ENCODE measurements around the gene BRMS1L. TPM values are rescaled to one million over a fixed set of nuclear protein-coding genes. Genes with fewer than 3 reads are reported as not detected.

Gene BRMS1L
- total and polyA plus RNA-seq, 9 of the 15 experiments (the other 6 are each of a cell fraction or from before 2014, with no cell fraction given): 1.2 to 4.7 (median 3.3) TPM

DNA sequence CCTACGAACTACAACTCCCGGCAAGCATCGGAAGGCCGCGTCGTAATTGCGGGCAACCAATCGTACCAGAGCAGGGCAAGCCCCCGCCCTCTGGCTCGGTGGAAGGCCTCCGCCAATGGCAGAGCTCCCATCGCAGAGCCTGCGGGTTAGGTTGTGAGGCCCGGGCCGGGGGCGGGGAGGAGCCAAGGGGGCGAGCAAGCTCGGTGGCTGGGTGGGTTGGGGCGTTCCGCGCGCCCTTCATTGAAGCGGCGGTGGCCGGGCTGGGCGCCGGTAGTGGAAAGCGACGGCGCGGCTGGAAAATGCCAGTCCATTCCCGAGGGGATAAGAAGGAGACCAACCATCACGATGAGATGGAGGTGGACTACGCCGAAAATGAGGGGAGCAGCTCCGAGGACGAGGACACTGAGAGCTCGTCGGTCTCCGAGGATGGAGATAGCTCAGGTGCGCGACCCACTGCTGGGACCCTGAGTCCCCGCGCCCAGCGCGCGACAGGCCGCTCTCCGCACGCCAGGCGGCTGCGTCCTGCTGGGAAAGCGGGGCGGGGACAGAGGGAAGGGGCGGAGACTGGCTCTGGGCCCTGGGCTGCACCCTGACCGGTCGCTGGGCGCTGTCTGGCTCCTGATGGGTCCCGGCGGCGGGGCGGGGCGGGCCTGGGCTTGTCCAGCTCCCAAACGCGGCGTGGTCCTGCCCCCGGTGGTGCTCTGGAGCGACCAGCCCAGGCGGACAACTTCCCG, at the start of gene BRMS1L (continued):
- TF ChIP-seq, protein P1, sequence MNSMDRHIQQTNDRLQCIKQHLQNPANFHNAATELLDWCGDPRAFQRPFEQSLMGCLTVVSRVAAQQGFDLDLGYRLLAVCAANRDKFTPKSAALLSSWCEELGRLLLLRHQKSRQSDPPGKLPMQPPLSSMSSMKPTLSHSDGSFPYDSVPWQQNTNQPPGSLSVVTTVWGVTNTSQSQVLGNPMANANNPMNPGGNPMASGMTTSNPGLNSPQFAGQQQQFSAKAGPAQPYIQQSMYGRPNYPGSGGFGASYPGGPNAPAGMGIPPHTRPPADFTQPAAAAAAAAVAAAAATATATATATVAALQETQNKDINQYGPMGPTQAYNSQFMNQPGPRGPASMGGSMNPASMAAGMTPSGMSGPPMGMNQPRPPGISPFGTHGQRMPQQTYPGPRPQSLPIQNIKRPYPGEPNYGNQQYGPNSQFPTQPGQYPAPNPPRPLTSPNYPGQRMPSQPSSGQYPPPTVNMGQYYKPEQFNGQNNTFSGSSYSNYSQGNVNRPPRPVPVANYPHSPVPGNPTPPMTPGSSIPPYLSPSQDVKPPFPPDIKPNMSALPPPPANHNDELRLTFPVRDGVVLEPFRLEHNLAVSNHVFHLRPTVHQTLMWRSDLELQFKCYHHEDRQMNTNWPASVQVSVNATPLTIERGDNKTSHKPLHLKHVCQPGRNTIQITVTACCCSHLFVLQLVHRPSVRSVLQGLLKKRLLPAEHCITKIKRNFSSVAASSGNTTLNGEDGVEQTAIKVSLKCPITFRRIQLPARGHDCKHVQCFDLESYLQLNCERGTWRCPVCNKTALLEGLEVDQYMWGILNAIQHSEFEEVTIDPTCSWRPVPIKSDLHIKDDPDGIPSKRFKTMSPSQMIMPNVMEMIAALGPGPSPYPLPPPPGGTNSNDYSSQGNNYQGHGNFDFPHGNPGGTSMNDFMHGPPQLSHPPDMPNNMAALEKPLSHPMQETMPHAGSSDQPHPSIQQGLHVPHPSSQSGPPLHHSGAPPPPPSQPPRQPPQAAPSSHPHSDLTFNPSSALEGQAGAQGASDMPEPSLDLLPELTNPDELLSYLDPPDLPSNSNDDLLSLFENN (IDR thresholded peaks at IDR 0.05; ENCODE audit: low read depth in 2 of 2, low read length in 2 of 2): no peak
- TF ChIP-seq RNF2 (IDR thresholded peaks at IDR 0.05) (peak; percentile 54; the same call in 1 of the 2 replicates), CBX3 (IDR thresholded peaks at IDR 0.05; ENCODE audit: borderline replicate concordance in 1 of 2, low read length in 2 of 2) (no peak), RB1 (IDR thresholded peaks at IDR 0.05; ENCODE audit: low read depth) (peak; percentile 69), ZNF197 (CRISPR knock-in tag; IDR thresholded peaks at IDR 0.05; ENCODE audit: low read depth) (no peak), GABPA (tag; conservative IDR thresholded peaks at IDR 0.05; ENCODE audit: low read depth) (no peak)
- TF ChIP-seq, protein P2, sequence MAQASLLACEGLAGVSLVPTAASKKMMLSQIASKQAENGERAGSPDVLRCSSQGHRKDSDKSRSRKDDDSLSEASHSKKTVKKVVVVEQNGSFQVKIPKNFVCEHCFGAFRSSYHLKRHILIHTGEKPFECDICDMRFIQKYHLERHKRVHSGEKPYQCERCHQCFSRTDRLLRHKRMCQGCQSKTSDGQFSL (CRISPR knock-in tag; IDR thresholded peaks at IDR 0.05): no peak
- TF ChIP-seq, protein P2 (tag; IDR thresholded peaks at IDR 0.05): no peak
- TF ChIP-seq, protein P3, sequence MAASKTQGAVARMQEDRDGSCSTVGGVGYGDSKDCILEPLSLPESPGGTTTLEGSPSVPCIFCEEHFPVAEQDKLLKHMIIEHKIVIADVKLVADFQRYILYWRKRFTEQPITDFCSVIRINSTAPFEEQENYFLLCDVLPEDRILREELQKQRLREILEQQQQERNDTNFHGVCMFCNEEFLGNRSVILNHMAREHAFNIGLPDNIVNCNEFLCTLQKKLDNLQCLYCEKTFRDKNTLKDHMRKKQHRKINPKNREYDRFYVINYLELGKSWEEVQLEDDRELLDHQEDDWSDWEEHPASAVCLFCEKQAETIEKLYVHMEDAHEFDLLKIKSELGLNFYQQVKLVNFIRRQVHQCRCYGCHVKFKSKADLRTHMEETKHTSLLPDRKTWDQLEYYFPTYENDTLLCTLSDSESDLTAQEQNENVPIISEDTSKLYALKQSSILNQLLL (CRISPR knock-in tag; IDR thresholded peaks at IDR 0.05; ENCODE audit: borderline replicate concordance): no peak
- TF ChIP-seq, protein P4, sequence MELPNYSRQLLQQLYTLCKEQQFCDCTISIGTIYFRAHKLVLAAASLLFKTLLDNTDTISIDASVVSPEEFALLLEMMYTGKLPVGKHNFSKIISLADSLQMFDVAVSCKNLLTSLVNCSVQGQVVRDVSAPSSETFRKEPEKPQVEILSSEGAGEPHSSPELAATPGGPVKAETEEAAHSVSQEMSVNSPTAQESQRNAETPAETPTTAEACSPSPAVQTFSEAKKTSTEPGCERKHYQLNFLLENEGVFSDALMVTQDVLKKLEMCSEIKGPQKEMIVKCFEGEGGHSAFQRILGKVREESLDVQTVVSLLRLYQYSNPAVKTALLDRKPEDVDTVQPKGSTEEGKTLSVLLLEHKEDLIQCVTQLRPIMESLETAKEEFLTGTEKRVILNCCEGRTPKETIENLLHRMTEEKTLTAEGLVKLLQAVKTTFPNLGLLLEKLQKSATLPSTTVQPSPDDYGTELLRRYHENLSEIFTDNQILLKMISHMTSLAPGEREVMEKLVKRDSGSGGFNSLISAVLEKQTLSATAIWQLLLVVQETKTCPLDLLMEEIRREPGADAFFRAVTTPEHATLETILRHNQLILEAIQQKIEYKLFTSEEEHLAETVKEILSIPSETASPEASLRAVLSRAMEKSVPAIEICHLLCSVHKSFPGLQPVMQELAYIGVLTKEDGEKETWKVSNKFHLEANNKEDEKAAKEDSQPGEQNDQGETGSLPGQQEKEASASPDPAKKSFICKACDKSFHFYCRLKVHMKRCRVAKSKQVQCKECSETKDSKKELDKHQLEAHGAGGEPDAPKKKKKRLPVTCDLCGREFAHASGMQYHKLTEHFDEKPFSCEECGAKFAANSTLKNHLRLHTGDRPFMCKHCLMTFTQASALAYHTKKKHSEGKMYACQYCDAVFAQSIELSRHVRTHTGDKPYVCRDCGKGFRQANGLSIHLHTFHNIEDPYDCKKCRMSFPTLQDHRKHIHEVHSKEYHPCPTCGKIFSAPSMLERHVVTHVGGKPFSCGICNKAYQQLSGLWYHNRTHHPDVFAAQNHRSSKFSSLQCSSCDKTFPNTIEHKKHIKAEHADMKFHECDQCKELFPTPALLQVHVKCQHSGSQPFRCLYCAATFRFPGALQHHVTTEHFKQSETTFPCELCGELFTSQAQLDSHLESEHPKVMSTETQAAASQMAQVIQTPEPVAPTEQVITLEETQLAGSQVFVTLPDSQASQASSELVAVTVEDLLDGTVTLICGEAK (IDR thresholded peaks at IDR 0.05): no peak
- TF ChIP-seq, protein P4 (CRISPR knock-in tag; IDR thresholded peaks at IDR 0.05): no peak

Data from K562 (cell line).